ENCODE measurements around the gene C3orf85.

Gene C3orf85

GRCh38 chr3:109154979-109155378 is 18.5 kb downstream of the C3orf85 start:
- DNase-seq, result no peak

- no peak for DNase-seq
Observed at GRCh38 chr3:109155828-109156227, 19.3 kb downstream of the C3orf85 start.

GRCh38 chr3:109161487-109162123 is 25.1 kb downstream of the C3orf85 start:
- DNase-seq, result no peak

GRCh38 chr3:109165905-109166304 is 29.4 kb downstream of the C3orf85 start:
- no peak for DNase-seq

GRCh38 chr3:109171479-109171878 is 35.0 kb downstream of the C3orf85 start:
- no peak for DNase-seq

GRCh38 chr3:109175411-109175810 is 38.9 kb downstream of the C3orf85 start:
- no peak for DNase-seq

- no peak for DNase-seq
Observed at GRCh38 chr3:109176726-109177125, 40.2 kb downstream of the C3orf85 start.

- DNase-seq, result no peak
Observed at GRCh38 chr3:109177908-109178307, 41.4 kb downstream of the C3orf85 start.

GRCh38 chr3:109178708-109179107 is 42.2 kb downstream of the C3orf85 start:
- no peak for DNase-seq

- no peak for DNase-seq
Observed at GRCh38 chr3:109184726-109185125, 48.2 kb downstream of the C3orf85 start.

GRCh38 chr3:109187390-109187789 is 50.9 kb downstream of the C3orf85 start:
- DNase-seq, result no peak

GRCh38 chr3:109188741-109189140 is 52.2 kb downstream of the C3orf85 start:
- peak; percentile 99 for DNase-seq

- no peak for DNase-seq
Observed at GRCh38 chr3:109191421-109191820, 54.9 kb downstream of the C3orf85 start.

GRCh38 chr3:109195815-109196214 is 59.3 kb downstream of the C3orf85 start:
- DNase-seq, result no peak

All from NCI-H2171 treated with DMSO at 0.1 percent for 48 hours (cell line).